ENCODE results near the gene PIK3C2A. TPM values are rescaled to one million over a fixed set of nuclear protein-coding genes. Genes with fewer than 3 reads are reported as not detected.

The PIK3C2A gene
- total RNA-seq, 1 donor from 2014 or later, result 84.9 TPM

DNA sequence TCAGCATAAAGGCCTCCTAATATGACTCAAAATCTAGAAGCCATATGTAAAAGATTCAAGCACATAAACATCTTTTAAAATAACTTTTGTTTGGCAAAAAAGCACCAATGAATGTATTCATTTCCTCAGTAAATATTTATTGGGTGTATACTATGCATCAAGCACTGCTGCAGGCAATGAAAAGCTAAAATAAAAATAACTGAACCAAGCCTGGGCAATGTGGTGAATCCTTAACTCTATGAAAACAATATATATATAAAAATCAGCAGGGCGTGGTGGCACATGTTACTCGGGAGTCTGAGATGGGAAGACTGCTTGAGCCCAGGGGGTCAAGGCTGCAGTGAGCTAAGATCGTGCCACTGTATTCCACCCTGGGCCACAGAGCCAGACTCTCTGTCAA, 27.8 kb downstream of the PIK3C2A start:
- FAIRE-seq (no peak), DNase-seq (ENCODE audit: low read depth) (no peak)
- Mint-ChIP-seq H3K27me3 (ENCODE audit: low read depth, unreplicated experiment) (no peaks in the 10 kb centered on the region), H3K4me1 (ENCODE audit: low read depth, unreplicated experiment) (no peaks in the 10 kb centered on the region), H3K36me3 (ENCODE audit: low read depth, unreplicated experiment) (no peaks in the 10 kb centered on the region), H3K4me3 (ENCODE audit: unreplicated experiment) (no peak overlapping the region), H3K9me3 (ENCODE audit: unreplicated experiment) (no peaks in the 10 kb centered on the region), H3K27ac (ENCODE audit: unreplicated experiment) (no peak overlapping the region)
- Histone ChIP-seq H3K79me2 (ENCODE audit: insufficient read depth, low read length) (peaks cover 65% of the 10 kb centered on the region), H3K9me3 (ENCODE audit: insufficient read depth, low read depth, low read length) (no peaks in the 10 kb centered on the region), H3K27me3 (ENCODE audit: insufficient read depth, low read length) (no peaks in the 10 kb centered on the region), H3K4me1 (ENCODE audit: insufficient read depth, low read length) (no peaks in the 10 kb centered on the region), H3K27ac (ENCODE audit: low read depth, low read length) (no peak overlapping the region), H3K4me3 (ENCODE audit: insufficient read depth, low read depth, low read length) (no peak overlapping the region), H3K9ac (ENCODE audit: low read length) (no peak overlapping the region), H4K20me1 (ENCODE audit: insufficient read depth, low read length) (peaks cover 37% of the 10 kb centered on the region), H3K36me3 (ENCODE audit: insufficient read depth, low read length) (no peaks in the 10 kb centered on the region), H3K4me2 (ENCODE audit: low read length) (no peak overlapping the region), H2AFZ (ENCODE audit: low read depth, low read length) (no peak overlapping the region)
- TF ChIP-seq, protein P1, sequence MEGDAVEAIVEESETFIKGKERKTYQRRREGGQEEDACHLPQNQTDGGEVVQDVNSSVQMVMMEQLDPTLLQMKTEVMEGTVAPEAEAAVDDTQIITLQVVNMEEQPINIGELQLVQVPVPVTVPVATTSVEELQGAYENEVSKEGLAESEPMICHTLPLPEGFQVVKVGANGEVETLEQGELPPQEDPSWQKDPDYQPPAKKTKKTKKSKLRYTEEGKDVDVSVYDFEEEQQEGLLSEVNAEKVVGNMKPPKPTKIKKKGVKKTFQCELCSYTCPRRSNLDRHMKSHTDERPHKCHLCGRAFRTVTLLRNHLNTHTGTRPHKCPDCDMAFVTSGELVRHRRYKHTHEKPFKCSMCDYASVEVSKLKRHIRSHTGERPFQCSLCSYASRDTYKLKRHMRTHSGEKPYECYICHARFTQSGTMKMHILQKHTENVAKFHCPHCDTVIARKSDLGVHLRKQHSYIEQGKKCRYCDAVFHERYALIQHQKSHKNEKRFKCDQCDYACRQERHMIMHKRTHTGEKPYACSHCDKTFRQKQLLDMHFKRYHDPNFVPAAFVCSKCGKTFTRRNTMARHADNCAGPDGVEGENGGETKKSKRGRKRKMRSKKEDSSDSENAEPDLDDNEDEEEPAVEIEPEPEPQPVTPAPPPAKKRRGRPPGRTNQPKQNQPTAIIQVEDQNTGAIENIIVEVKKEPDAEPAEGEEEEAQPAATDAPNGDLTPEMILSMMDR (IDR thresholded peaks at IDR 0.05; ENCODE audit: insufficient read depth, low read depth, low read length), result no peak
- TF ChIP-seq EZH2 (IDR thresholded peaks at IDR 0.05; ENCODE audit: insufficient read depth, low read length), result no peak

GRCh38 chr11:17173332-17173731, 34.5 kb downstream of the PIK3C2A start:
- Mint-ChIP-seq H3K4me3 (ENCODE audit: unreplicated experiment) (no peak overlapping the region), H3K36me3 (ENCODE audit: low read depth, unreplicated experiment) (peaks cover 6% of the 10 kb centered on the region), H3K27me3 (ENCODE audit: low read depth, unreplicated experiment) (no peaks in the 10 kb centered on the region), H3K4me1 (ENCODE audit: low read depth, unreplicated experiment) (peaks cover 9% of the 10 kb centered on the region), H3K9me3 (ENCODE audit: unreplicated experiment) (no peaks in the 10 kb centered on the region), H3K27ac (ENCODE audit: unreplicated experiment) (no peak overlapping the region)
- H3K4me1 ChIP-seq (ENCODE audit: insufficient read depth, low read length), result peaks cover 13% of the 10 kb centered on the region
- H3K9ac ChIP-seq (ENCODE audit: low read length), result no peak overlapping the region
- DNase-seq (ENCODE audit: low read depth) (no peak), FAIRE-seq (no peak)
- no peak overlapping the region for H2AFZ ChIP-seq (ENCODE audit: low read depth, low read length)
- H3K4me2 ChIP-seq (ENCODE audit: low read length), result no peak overlapping the region
- no peak for TF ChIP-seq EZH2 (IDR thresholded peaks at IDR 0.05; ENCODE audit: insufficient read depth, low read length)
- TF ChIP-seq, protein P1 (IDR thresholded peaks at IDR 0.05; ENCODE audit: insufficient read depth, low read depth, low read length), result no peak
- H3K4me3 ChIP-seq (ENCODE audit: insufficient read depth, low read depth, low read length), result no peak overlapping the region
- no peaks in the 10 kb centered on the region for H3K9me3 ChIP-seq (ENCODE audit: insufficient read depth, low read depth, low read length)
- peaks cover 16% of the 10 kb centered on the region for H4K20me1 ChIP-seq (ENCODE audit: insufficient read depth, low read length)
- H3K36me3 ChIP-seq (ENCODE audit: insufficient read depth, low read length), result peaks cover 6% of the 10 kb centered on the region
- H3K27me3 ChIP-seq (ENCODE audit: insufficient read depth, low read length), result no peaks in the 10 kb centered on the region
- H3K27ac ChIP-seq (ENCODE audit: low read depth, low read length), result no peak overlapping the region
- peaks cover 54% of the 10 kb centered on the region for H3K79me2 ChIP-seq (ENCODE audit: insufficient read depth, low read length)

GRCh38 chr11:17171916-17172315, 35.9 kb downstream of the PIK3C2A start:
- H3K9me3 ChIP-seq (ENCODE audit: insufficient read depth, low read depth, low read length), result no peaks in the 10 kb centered on the region
- peak; percentile 6 for DNase-seq (ENCODE audit: low read depth)
- peaks cover 48% of the 10 kb centered on the region for H3K79me2 ChIP-seq (ENCODE audit: insufficient read depth, low read length)
- Mint-ChIP-seq H3K4me1 (ENCODE audit: low read depth, unreplicated experiment) (peaks cover 9% of the 10 kb centered on the region), H3K9me3 (ENCODE audit: unreplicated experiment) (no peaks in the 10 kb centered on the region), H3K36me3 (ENCODE audit: low read depth, unreplicated experiment) (peaks cover 13% of the 10 kb centered on the region), H3K27me3 (ENCODE audit: low read depth, unreplicated experiment) (no peaks in the 10 kb centered on the region), H3K27ac (ENCODE audit: unreplicated experiment) (peak overlapping the region; percentile 88), H3K4me3 (ENCODE audit: unreplicated experiment) (no peak overlapping the region)
- no peak for TF ChIP-seq EZH2 (IDR thresholded peaks at IDR 0.05; ENCODE audit: insufficient read depth, low read length)
- TF ChIP-seq, protein P1 (IDR thresholded peaks at IDR 0.05; ENCODE audit: insufficient read depth, low read depth, low read length), result no peak
- H3K4me1 ChIP-seq (ENCODE audit: insufficient read depth, low read length), result peaks cover 13% of the 10 kb centered on the region
- H3K36me3 ChIP-seq (ENCODE audit: insufficient read depth, low read length), result peaks cover 6% of the 10 kb centered on the region
- no peak overlapping the region for H3K27ac ChIP-seq (ENCODE audit: low read depth, low read length)
- peak; percentile 26 for FAIRE-seq
- no peak overlapping the region for H3K4me3 ChIP-seq (ENCODE audit: insufficient read depth, low read depth, low read length)
- H2AFZ ChIP-seq (ENCODE audit: low read depth, low read length), result no peak overlapping the region
- no peaks in the 10 kb centered on the region for H3K27me3 ChIP-seq (ENCODE audit: insufficient read depth, low read length)
- peaks cover 8% of the 10 kb centered on the region for H4K20me1 ChIP-seq (ENCODE audit: insufficient read depth, low read length)
- H3K9ac ChIP-seq (ENCODE audit: low read length), result no peak overlapping the region
- peak overlapping the region; percentile 49 for H3K4me2 ChIP-seq (ENCODE audit: low read length)
